Measurements from ENCODE around the gene BAZ2B. TPM values are rescaled to one million over a fixed set of nuclear protein-coding genes. Genes with fewer than 3 reads are reported as not detected.

BAZ2B gene
- total RNA-seq, 1 experiment from 2014 or later = 21.5 TPM

GRCh38 chr2:159617100-159617499, 752 bp upstream of the BAZ2B start:
- no peak for DNase-seq (ENCODE audit: low read depth)

GRCh38 chr2:159615367-159616285, 722 bp downstream of the BAZ2B start:
- DNase-seq (ENCODE audit: low read depth) = peak; percentile 93

- DNase-seq (ENCODE audit: low read depth) = no peak
Measured at GRCh38 chr2:159614534-159615366, 1.6 kb downstream of the BAZ2B start.

GRCh38 chr2:159613651-159614285, 2.6 kb downstream of the BAZ2B start:
- DNase-seq (ENCODE audit: low read depth) = no peak

- no peak for DNase-seq (ENCODE audit: low read depth)
Measured at GRCh38 chr2:159613091-159613490, 3.3 kb downstream of the BAZ2B start.

- peak; percentile 7 for DNase-seq (ENCODE audit: low read depth)
Measured at GRCh38 chr2:159612255-159612901, 4.0 kb downstream of the BAZ2B start.

- DNase-seq (ENCODE audit: low read depth) = no peak
Measured at GRCh38 chr2:159609811-159610549, 6.4 kb downstream of the BAZ2B start.

GRCh38 chr2:159608723-159609308, 7.5 kb downstream of the BAZ2B start:
- no peak for DNase-seq (ENCODE audit: low read depth)

- DNase-seq (ENCODE audit: low read depth) = no peak
Measured at GRCh38 chr2:159608108-159608507, 8.2 kb downstream of the BAZ2B start.

- DNase-seq (ENCODE audit: low read depth) = no peak
Measured at GRCh38 chr2:159606287-159606686, 10.1 kb downstream of the BAZ2B start.

- DNase-seq (ENCODE audit: low read depth) = no peak
Measured at GRCh38 chr2:159605441-159606178, 10.7 kb downstream of the BAZ2B start.

GRCh38 chr2:159604159-159604558, 12.2 kb downstream of the BAZ2B start:
- no peak for DNase-seq (ENCODE audit: low read depth)

GRCh38 chr2:159600752-159601151, 15.6 kb downstream of the BAZ2B start:
- peak; percentile 52 for DNase-seq (ENCODE audit: low read depth)

GRCh38 chr2:159595410-159596046, 20.8 kb downstream of the BAZ2B start:
- DNase-seq (ENCODE audit: low read depth) = no peak

- DNase-seq (ENCODE audit: low read depth) = no peak
Measured at GRCh38 chr2:159592441-159592840, 23.9 kb downstream of the BAZ2B start.

- no peak for DNase-seq (ENCODE audit: low read depth)
Measured at GRCh38 chr2:159591221-159591620, 25.1 kb downstream of the BAZ2B start.

- DNase-seq (ENCODE audit: low read depth) = no peak
Measured at GRCh38 chr2:159589286-159589685, 27.1 kb downstream of the BAZ2B start.

GRCh38 chr2:159586034-159586433, 30.3 kb downstream of the BAZ2B start:
- DNase-seq (ENCODE audit: low read depth) = no peak

- no peak for DNase-seq (ENCODE audit: low read depth)
Measured at GRCh38 chr2:159585622-159586021, 30.7 kb downstream of the BAZ2B start.
